ENCODE measurements around the gene GPR65.
"Not testable (repeated sequence)": the region's sequence is repeated elsewhere in the genome, so short reads cannot be mapped to it uniquely, and the experiment has no call there.

The GPR65 gene

GRCh38 chr14:88005978-88006851, 1.3 kb downstream of the GPR65 start:
- DNase-seq = no peak

GRCh38 chr14:88007608-88008007, 2.7 kb downstream of the GPR65 start:
- no peak for DNase-seq

GRCh38 chr14:88008039-88008742, 3.3 kb downstream of the GPR65 start:
- DNase-seq = no peak

- DNase-seq = no peak
Measured at GRCh38 chr14:88009486-88009885, 4.6 kb downstream of the GPR65 start.

GRCh38 chr14:88010331-88010730, 5.4 kb downstream of the GPR65 start:
- no peak for DNase-seq

GRCh38 chr14:88012495-88012894, 7.6 kb downstream of the GPR65 start:
- DNase-seq = no peak

GRCh38 chr14:88013750-88014349, 8.9 kb downstream of the GPR65 start:
- DNase-seq = peak; percentile 24

- DNase-seq = no peak
Measured at GRCh38 chr14:88016768-88017167, 11.8 kb downstream of the GPR65 start.

- no peak for DNase-seq
Measured at GRCh38 chr14:88017535-88017934, 12.6 kb downstream of the GPR65 start.

- DNase-seq = peak; percentile 10
Measured at GRCh38 chr14:88023658-88024187, 18.8 kb downstream of the GPR65 start.

GRCh38 chr14:88024252-88025086, 19.5 kb downstream of the GPR65 start:
- DNase-seq = not testable (repeated sequence)

- DNase-seq = no peak
Measured at GRCh38 chr14:88025313-88025712, 20.4 kb downstream of the GPR65 start.

GRCh38 chr14:88026890-88027289, 22.0 kb downstream of the GPR65 start:
- no peak for DNase-seq

GRCh38 chr14:88029500-88029899, 24.6 kb downstream of the GPR65 start:
- DNase-seq = no peak

GRCh38 chr14:88030079-88030478, 25.1 kb downstream of the GPR65 start:
- no peak for DNase-seq

GRCh38 chr14:88030892-88031291, 26.0 kb downstream of the GPR65 start:
- no peak for DNase-seq

- DNase-seq = no peak
Measured at GRCh38 chr14:88032373-88032772, 27.4 kb downstream of the GPR65 start.

- DNase-seq = no peak
Measured at GRCh38 chr14:88034076-88034475, 29.1 kb downstream of the GPR65 start.

- DNase-seq = no peak
Measured at GRCh38 chr14:88036422-88036821, 31.5 kb downstream of the GPR65 start.

GRCh38 chr14:88037325-88037724, 32.4 kb downstream of the GPR65 start:
- no peak for DNase-seq

- DNase-seq = no peak
Measured at GRCh38 chr14:88039197-88039596, 34.3 kb downstream of the GPR65 start.

- DNase-seq = no peak
Measured at GRCh38 chr14:88040146-88040545, 35.2 kb downstream of the GPR65 start.
